Choroid plexus epithelial cell (primary cell): ENCODE measurements around the gene REL.
"Not testable (repeated sequence)": the region's sequence is repeated elsewhere in the genome, so short reads cannot be mapped to it uniquely, and the experiment has no call there.

ENCODE experiments used
- DNase-seq: peaks from one replicate; pipeline ENCODE4 v3.0.0-alpha.2; 2010; ENCODE audit warnings: low read depth
- H3K4me3 ChIP-seq: 2 replicates; pipeline ENCODE4 v1.5.1; 2011; ENCODE audit warnings: low read depth, mild to moderate bottlenecking, control low read depth, low read length, moderate library complexity
- CTCF ChIP-seq: conservative IDR thresholded peaks from 2 replicates; pipeline ENCODE4 v1.5.1; 2011; ENCODE audit warnings: low read depth, mild to moderate bottlenecking, control low read depth, inconsistent platforms, low read length, moderate library complexity

REL gene

GRCh38 chr2:60907329-60907728 is 26.0 kb downstream of the REL start:
- H3K4me3 ChIP-seq = no peak overlapping the region
- DNase-seq = no peak
- no peak for TF ChIP-seq CTCF

- TF ChIP-seq CTCF = no peak
- H3K4me3 ChIP-seq = no peak overlapping the region
- peak; percentile 43 for DNase-seq
These were observed 44.8 kb downstream of the REL start for GRCh38 chr2:60925994-60926740.

DNA sequence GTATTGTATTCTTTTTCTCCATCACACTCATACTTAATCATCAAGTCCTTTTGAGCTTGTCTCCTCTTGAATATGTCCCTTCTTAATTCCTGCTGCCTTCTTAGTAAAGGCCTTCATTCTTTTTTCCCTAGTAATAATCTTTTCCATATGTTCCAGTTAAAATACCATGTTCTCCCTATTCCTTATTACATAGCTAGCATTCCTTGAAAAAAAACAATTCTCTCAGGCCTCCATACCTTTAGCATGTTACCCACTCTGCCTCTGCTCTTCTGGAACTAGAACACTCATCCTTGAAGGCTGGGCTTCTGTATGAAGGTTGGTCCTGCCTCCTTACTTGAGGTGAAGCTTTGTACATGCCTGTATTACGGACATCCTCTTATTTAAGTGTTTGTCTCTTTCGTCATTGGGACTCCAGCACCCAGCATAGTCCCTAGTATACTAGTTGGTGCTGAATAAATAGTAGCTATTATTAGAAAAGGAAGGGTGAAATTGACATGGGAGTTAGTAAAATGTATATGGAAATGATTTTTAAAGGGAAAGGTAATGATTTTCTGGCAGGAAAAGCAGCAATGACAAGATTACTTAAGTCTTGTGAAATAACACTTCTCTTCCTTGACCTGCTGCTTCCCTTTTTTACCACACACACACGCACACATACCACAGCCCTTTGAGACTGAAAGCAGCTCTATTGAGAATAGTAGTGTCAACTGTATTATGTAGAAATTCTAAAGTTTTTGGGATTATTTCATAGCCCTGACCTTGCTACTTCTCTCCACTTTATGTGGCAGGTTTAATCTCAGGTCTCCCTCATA is 45.6 kb downstream of the REL start:
- TF ChIP-seq CTCF = no peak
- H3K4me3 ChIP-seq = no peak overlapping the region
- DNase-seq = peak; percentile 91

DNA sequence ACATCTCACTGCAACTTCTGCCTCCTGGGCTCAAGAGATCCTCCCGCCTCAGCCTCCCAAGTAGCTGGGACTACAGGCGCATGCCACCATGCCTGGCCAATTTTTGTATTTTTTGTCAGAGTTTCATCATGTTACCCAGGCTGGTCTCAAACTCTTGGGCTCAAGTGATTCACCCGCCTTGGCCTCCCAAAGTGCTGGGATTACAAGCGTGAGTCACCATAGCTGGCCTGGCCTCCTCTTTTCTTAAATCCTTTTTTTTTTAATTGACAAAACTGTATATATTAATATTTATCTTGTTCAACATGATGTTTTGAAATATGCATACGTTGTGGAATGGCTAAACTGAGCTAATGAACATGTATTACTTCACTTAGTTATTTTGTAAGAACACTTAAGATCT is 50.7 kb downstream of the REL start:
- not testable (repeated sequence) for H3K4me3 ChIP-seq, DNase-seq

DNA sequence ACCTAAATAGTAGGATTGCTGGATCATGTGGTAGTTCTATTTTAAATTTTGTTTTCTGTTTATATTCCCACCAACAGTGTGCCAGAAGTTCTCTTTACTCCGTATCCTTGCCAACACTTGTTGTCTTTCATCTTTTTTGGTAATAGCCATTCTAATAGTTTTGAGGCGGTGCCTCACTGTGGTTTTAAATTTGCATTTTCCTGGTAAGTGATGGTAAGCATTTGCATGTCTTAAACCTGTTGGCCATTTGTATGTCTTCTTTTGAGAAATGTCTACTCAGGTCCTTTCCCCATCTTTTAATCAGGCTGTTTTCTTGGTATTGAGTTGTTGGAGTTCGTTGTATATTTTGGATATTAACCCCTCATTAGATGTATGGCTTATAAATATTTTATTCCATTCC is 51.6 kb downstream of the REL start:
- no peak for DNase-seq
- TF ChIP-seq CTCF = no peak
- no peak overlapping the region for H3K4me3 ChIP-seq

DNA sequence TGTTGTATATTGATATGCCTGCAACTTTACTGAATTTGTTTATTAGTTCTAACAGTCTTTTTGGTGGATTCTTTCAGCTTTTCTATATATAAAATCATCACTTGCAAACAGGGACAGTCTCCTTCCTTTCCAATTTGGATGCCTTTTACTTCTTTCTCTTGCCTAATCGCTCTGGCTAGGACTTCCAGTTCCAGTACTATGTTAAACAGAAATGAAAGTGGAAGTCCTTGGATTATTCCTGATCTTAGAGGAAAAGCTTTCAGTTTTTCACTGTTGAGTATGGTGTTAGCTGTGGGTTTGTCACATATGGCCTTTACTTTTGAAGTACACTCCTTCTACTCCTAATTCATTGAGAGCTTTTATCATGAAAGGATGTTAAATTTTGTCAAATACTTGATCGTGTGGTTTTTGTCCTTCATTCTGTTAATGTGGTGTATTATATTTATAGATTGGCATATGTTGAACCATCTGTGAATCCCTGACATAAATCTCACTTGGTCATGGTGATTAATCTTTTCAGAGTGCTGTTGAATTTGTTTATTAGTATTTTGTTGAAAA is 52.9 kb downstream of the REL start:
- TF ChIP-seq CTCF = no peak
- no peak overlapping the region for H3K4me3 ChIP-seq
- peak; percentile 26 for DNase-seq

DNA sequence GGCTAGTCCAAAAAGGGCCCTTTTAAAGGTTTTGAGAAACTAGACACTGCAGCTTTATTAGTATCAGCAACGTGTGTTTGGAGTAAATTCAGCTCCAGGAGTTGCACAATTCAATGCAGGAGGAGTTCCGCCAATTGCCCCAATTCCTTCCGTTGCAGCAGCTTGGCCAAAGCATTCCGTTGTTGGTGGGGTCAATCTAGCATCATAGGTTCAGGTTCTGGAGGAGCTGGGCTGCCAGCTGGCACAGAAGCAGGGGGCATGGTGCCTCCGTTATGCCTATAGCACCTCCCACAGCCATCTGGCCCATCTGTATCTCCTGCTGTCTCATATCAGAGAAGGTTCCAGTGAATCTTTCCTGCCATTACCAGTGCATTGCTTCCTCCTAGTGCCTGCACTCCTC is 55.4 kb downstream of the REL start:
- H3K4me3 ChIP-seq = no peak overlapping the region

More for the DNA sequence above, 55.4 kb downstream of the REL start:
- DNase-seq = no peak
- TF ChIP-seq CTCF = no peak
